GM19463 (cell line): ENCODE data around the gene GABRA4.

Source experiments
- ATAC-seq: cut with Tn5 transposase; IDR thresholded peaks from one replicate; pipeline ENCODE4 v1.9.1; 2021; ENCODE audit warnings: mild to moderate bottlenecking, moderate library complexity; ENCODE audit not compliant: unreplicated experiment

The GABRA4 gene

DNA sequence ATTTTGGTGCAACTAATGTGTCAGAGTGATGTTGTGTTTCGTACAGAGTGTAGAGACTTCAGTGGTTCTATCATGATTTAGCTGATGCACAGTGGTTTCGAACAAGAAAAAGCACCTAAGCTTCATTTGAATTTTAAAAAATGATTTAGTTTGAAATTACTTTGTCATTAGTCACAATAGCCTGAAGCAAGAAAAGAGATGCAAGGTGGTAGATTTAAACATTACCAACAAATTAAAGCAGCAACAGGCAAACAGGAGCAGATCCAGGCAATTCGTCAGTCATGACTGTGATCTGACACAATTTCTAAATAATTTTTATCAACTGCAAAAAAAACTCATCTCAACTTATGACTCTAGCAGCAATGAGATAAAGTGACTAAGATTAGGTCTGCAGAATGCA, 59.7 kb downstream of the GABRA4 start:
- no peak for ATAC-seq

DNA sequence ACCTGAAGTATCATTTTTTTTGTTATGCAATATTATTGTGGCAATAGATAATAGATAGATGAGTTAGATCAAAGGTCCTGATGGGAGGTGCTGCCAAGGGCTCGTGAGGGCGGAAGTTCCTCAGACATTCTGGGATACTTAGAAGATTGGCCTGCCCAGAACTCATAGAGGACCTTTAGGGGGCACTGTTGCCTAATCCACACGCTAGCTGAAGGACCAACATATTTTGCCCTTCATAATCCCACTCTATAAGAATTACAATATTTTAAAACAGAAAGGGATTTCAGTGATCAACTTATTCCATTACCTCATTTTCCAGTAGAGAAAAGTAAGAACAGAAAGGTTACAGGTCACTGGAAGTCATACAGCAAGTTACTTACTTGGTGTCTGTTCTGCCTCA, 61.4 kb downstream of the GABRA4 start:
- ATAC-seq, result peak; percentile 84

- no peak for ATAC-seq
Observed at GRCh38 chr4:46930891-46931290, 62.5 kb downstream of the GABRA4 start.

DNA sequence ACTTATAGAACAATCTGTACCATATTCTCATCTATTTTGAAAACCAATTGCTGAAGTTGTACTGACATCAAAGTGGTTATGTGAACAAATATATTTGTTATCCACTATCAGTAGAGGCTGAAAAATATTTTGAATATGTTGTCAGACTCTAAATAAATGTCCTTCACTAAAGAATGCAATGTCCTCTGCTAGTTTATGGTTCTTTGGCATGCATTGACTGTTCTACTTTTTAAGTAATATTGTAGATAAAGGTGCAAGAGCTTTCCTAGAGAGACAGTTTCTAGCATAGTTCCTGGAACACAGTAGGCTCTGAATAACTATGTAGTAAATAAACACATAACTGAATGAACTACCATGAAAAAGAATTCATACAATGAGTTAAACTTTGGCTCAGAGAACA, 66.2 kb downstream of the GABRA4 start:
- ATAC-seq, result no peak

- ATAC-seq, result peak; percentile 48
Observed at GRCh38 chr4:46924789-46925529, 68.4 kb downstream of the GABRA4 start.

GRCh38 chr4:46922205-46922604, 71.2 kb downstream of the GABRA4 start:
- ATAC-seq, result no peak

DNA sequence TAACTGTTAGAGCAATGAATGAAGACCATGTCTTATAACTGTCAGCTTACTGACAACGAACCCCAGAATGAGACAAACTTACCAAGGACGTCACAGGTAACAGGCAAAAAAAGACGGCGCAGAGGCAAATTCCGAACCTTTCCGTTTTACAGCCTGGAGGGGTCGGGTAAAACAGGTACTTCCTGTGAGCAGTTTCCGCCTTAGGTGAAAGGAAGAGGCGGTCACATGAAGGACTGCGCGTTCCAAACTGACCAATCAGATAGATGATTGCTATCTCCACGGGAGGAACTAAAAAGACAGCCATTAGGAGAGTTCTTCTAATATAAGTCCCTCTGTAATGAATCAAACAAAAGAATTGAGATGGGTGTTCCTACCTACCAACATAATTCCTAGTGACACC, 84.3 kb downstream of the GABRA4 start, which contains the start of gene COX7B2:
Gene COX7B2 (minus strand): TSS at position 168 of the 400 bp plus-strand sequence. CDS start 174,053 bp downstream, outside the sequence.
- no peak for ATAC-seq

DNA sequence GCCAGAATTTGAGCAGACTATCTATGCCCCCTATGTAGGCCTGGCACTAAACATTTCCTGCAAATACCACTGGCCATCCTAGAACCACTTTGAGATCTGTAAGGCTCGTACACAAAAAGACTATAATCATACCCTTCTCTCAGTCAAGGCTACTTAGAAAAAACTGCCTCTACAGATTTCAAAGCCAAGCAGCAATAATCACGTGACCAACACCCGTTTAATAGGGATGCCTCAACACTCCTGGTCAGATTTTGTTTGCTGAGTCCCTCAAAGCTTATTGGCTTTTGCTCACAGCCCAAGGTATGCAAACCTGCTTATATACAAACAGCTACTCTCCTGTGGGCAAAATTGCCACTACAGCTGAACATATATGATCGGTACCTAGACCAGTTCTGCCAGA, 85.2 kb downstream of the GABRA4 start:
- ATAC-seq, result no peak

GRCh38 chr4:46900082-46900481, 93.3 kb downstream of the GABRA4 start:
- ATAC-seq, result no peak

GRCh38 chr4:46894826-46895225, 98.6 kb downstream of the GABRA4 start:
- ATAC-seq, result no peak

DNA sequence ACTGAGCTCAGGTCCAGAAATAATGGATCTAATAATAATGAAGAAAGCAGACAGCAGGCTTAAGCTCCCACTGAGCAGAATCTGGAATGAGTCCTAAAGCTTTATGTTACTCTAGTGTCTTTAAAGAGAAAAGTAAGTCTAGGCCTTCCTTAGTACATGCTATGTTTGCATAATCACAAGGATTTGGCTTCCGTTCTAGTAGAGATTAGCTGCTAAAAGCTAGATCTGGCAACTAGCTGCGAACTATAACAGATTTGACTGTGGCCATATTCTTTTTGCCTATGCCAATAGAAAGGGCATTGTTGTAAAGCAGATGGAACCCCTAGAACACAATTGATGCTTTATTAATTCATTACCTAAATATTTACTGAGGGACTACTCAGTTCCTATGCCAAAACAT, 103.3 kb downstream of the GABRA4 start:
- ATAC-seq, result no peak

GRCh38 chr4:46889410-46889809, 104.0 kb downstream of the GABRA4 start:
- ATAC-seq, result no peak

- ATAC-seq, result no peak
Observed at GRCh38 chr4:46886711-46887110, 106.7 kb downstream of the GABRA4 start.

GRCh38 chr4:46878641-46879040, 114.7 kb downstream of the GABRA4 start:
- ATAC-seq, result no peak

- ATAC-seq, result no peak
Observed at GRCh38 chr4:46874811-46875210, 118.6 kb downstream of the GABRA4 start.

DNA sequence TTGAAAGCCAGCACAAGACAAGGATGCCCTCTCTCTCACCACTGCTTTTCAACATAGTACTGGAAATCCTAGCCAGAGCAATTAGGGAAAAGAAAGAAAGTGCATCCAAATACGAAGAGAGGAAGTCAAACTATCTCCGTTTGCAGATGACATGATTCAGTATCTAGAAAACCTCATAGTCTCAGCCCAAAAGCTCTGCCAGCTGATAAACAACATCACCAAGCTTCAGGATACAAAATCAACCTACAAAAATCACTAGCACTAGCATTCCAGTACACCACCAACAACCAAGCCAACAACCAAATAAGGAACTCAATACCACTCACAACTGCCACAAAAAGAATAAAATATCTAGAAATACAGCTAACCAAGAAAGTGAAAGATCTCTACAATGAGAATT, 123.0 kb downstream of the GABRA4 start:
- ATAC-seq, result no peak
